GM08714 (cell line): ENCODE results near the gene PSTK.

Experiments
- H3K4me3 ChIP-seq: fragments of 200-500 bp; sonication (Bioruptor generic); 2 replicates; pipeline ENCODE4 v1.5.1; 2014; ENCODE audit warnings: mild to moderate bottlenecking, low read length, inconsistent platforms
- ZNF274 ChIP-seq: IDR thresholded peaks from 2 replicates; pipeline ENCODE4 v1.6.1; 2012; ENCODE audit warnings: mild to moderate bottlenecking, low read depth, low read length

The PSTK gene

DNA sequence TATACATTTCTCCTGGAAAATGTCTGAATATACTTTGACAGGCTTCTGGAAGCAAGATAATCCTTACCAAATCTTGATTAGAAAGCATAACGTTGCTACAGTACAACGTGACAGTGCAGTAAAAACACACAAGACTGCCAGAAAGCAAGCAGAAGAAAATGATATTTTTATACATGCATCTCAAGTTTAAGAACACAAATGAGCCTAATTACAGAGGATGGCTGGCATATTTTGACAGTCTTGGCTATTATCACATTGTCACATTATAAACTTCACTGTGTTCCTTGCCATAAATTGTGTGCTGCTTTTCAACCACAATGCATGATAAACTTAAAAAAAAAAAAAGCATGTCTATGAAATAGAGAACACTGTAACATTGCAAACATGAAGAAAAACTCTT lies 24.1 kb downstream of the PSTK start:
- TF ChIP-seq ZNF274 = no peak

DNA sequence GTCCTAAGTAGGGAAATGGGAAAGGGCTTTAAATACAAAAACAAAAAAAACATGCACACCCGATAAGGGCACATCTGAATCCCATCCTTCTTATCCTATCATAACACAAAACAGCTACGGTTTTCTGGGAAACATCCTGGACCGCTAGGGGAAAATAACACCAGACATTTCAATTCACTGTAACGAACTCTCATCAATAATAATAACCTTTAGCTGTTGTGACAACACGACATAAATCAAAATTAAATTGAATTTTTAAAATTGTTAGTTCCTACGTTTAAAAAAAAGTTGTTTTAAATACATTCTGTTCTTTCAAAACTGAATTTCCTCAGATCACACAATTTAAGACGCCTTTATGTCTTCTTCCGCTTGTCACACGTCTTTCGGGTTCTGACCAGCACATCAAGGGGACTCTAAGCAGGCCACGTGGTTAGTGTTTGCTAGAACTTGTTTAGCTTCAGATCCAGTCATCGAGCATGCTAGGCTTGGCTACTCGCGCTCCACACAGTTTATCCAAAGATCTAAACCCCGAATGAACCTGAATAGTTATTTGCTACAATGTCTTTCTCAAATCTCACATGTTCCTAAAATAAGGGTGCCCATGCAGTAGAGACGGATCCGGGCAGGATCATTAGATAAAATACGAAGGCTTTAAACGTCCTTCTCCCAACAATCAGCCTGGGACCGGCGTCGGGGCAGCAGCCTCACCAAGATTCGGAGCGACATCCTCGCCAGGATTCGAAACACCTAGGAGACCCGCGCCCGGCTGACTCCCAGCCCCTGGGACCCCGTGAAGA lies 27.6 kb downstream of the PSTK start:
- H3K4me3 ChIP-seq = peak overlapping the region; percentile 95
- no peak for TF ChIP-seq ZNF274

More for the DNA sequence above, 24.1 kb downstream of the PSTK start:
- no peak overlapping the region for H3K4me3 ChIP-seq

DNA sequence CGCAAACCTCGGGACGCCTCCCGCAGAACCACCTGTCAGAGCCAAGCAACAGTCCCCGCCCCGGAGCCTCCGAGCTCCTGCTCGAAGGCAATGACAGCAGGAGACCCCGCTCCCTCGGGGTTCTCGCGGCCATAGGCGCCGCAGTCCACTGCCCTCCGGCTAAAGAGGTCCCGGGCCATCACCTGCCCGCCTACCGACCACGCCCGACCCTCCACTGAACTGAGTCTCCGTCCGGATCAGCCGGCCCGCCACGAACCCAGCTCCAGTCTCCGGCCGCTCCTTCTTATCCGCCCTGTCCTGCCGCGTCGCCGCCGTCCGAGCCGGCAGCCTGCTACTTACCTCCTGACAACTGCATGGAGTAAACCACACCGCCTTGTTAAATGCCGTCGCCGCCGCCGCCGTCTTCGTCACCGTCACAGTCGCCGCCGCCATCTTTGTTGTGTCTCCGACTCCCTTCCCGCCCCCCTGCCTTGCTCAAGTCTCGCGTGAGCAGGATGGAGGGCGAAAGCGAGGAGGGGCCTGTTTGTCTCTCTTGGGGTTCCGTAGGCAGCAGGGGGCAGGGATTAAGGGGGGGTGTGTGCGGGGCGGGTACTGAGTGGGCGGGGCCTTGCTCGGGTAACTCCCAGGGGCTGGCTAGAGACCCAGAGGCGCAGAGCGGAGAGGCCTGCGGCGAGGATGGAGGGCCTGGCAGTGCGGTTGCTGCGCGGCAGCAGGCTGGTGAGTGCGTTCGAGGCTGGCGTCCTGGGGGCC lies 28.3 kb downstream of the PSTK start, which contains the start of the genes ACADSB and IKZF5:
Gene ACADSB (plus strand): TSS at position 652 of the 750 bp plus-strand sequence. CDS start 24 bp downstream, at position 676.
Gene IKZF5 (minus strand): TSS at position 441 of the 750 bp plus-strand sequence. CDS start 10,170 bp downstream, outside the sequence.
- no peak for TF ChIP-seq ZNF274
- peak within 1 kb of the TSS; percentile 95 for H3K4me3 ChIP-seq

DNA sequence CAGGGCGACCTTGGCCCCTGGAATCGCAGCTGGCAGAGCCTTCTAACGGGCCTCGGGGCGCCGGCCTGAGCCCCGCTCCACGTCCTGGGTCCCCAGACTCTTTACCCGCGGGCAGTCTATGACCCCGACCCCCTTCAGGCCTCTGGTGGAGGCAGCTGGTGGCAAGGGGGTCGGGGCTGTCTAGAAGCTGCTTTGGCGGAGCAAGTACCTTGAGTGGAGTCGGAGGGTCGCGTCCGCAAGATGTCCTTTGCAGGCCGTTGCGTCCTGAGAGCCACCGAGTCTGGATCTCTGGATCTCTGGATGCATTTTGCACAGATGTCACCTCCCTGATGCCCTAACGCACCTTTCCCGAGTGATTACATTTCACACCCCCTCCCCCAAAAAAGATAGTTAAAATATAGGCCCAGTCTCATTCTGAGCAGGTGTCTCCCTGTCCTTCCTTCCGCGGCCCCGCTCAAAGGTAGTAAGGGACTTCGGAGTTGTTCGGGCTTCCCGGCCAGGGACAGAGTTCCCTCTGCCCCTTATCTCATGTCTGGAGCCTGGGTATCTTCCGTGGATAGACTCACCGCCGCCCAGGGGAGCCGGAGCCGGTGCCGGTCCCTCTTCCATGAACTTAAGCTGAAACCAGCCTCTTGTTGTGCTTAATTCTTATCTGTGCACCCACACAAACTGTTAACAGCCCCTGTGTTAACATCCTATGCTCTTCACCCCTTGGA lies 29.1 kb downstream of the PSTK start:
- H3K4me3 ChIP-seq = peak overlapping the region; percentile 85
- TF ChIP-seq ZNF274 = no peak

DNA sequence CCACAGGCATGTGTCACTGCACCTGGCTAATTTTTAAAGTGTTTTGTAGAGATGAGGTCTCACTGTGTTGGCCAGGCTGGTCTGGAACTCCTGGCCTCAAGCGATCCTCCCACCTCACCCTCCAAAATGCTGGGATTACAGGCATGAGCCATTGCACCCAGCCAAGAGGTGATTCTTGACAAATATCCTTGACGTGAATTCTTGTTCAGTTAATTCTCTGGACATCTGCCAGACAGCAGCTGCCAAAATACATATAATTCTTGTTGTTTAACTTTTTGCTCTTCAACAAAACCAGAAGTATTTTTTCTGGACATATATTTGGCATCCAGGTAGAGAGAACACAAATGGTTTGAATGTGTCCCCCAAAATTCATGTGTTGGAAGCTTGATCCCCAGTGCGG lies 31.8 kb downstream of the PSTK start:
- H3K4me3 ChIP-seq = no peak overlapping the region
- no peak for TF ChIP-seq ZNF274

DNA sequence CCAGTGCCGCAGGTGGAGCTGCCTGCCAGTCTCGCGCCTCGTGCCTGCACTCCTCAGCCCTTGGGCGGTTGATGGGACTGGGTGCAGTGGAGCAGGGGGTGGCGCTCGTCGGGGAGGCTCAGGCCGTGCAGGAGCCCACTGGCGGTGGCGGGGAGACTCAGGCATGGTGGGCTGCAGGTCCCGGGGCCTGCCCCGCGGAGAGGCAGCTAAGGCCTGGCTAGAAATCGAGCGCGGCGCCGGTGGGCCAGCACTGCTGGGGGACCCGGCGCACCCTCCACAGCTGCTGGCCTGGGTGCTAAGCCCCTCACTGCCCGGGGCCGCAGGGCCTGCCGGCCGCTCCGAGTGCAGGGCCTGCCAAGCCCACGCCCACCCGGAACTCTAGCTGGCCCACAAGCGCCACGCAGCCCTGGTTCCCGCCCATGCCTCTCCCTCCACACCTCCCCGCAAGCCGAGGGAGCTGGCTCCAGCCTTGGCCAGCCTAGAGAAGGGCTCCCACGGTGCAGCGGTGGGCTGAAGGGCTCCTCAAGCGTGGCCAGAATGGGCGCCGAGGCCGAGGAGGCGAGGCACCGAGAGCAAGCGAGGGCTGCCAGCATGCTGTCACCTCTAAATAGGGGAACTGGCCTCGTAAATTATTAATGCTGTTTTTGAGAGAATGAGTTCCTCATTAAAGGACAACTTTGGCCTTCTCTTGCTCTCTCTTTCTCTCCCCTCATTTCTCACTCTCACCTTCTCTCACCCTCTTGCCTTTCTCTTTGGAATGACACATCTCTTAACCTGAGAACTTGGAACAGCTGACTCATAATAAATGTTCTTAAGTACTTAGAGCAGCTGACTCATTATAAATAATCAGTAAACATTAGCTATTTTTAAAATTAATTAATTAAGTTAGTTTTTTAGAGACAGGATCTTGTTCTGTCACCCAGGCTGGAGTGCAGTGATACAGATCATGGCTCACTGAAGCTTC lies 33.5 kb downstream of the PSTK start:
- TF ChIP-seq ZNF274 = no peak
- H3K4me3 ChIP-seq = no peak overlapping the region

DNA sequence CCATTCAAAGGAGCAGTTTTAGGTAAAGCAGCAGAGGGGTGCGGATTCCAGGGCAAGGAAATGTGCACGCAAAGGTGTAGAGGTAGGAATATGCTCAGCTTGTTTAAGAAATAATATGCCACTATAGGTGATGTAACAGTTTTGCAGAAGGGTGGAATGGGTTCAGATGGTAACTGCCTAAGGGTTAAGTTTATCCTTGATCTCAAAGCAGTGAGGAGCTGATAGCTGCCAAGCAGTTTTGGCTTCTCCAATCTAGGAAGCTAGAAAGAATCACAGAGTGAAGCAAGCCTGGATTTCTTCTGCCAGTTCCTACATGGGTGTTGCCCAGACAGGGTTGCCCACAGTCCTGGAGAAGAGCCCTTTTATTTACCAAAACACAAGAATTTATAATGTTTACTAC lies 34.6 kb downstream of the PSTK start:
- no peak overlapping the region for H3K4me3 ChIP-seq
- no peak for TF ChIP-seq ZNF274

DNA sequence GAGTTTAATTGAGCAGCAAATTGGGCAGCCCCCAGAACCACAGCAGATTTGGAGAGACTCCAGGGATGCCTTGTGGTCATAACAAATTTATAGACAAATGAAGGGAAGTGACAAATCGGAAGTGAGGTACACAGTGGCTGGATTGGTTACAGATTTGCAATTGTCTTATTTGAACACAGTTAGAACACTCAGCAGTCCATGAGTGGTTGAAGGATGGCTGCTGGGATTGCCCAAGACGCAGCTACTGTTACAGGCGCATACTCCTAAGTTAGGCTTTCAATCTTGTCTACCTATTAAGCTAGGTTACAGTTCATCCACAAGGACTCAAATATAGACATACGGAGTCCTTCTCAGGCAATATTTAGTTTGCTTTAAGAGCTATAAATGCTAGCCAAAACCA lies 36.0 kb downstream of the PSTK start:
- no peak for TF ChIP-seq ZNF274
- no peak overlapping the region for H3K4me3 ChIP-seq

DNA sequence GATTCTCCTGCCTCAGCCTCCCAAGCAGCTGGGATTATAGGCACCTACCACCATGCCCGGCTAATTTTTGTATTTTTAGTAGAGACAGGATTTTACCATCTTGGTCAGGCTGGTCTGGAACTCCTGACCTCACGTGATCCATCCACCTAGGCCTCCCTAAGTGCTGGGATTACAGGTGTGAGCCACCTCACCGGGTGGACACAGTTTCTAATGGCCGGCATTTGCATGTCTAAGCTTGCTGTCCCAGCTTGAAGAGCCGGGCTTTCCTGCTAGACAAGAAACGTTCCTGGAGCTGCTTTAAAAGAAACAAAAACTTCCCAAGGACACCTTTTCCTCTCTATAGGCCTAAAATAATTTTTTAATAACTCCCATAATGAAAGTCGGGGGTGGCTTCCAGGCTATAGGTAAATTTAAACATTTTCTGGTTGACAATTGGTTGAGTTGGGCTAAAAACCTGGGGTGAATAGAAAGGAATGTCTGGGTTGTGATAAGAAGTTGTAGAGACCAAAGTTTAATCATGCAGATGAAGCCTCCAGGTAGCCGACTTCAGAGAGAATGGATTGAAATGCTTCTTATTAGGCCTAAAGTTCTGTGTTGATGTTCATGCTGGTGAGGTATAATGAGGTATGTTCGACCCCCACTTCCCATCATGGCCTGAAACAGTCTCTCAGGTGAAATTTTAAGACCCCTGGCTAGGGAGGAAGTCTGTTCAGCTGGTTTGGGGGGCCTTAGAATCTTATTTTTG lies 37.4 kb downstream of the PSTK start:
- no peak overlapping the region for H3K4me3 ChIP-seq
- no peak for TF ChIP-seq ZNF274

DNA sequence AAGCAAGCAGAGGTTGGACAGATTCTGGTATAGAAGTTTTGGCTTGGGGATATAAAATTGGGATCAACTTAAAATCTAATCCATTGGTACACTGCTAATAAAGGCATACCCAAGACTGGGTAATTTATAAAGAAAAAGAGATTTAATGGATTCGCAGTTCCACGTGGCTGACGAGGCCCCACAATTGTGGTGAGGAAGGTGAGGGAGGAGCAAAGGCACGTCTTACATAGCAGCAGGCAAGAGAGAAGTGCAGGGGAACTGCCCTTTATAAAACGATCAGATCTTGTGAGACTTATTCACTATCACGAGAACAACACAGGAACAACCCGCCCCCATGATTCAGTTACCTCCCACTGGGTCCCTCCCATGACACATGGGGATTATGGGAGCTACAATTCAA lies 38.3 kb downstream of the PSTK start:
- H3K4me3 ChIP-seq = no peak overlapping the region
- no peak for TF ChIP-seq ZNF274

DNA sequence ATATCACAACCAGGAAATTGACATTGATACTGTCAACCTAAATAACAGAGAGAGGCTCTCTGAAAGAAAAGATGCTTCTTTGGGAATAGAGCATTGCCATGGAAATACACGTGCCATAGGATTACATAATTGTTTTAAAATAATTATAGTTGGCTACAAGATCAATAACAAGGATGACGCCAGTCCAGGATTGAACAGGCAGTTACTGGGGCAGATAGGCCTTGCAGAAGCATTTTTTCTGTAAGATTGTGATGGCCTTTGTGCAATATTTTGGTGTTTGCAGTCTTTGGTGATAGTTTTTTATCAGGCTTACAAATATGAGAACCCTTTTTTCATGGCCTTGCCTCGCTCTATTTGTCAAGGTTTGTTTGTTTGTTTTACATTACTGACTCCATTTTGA lies 39.1 kb downstream of the PSTK start:
- no peak for TF ChIP-seq ZNF274
- no peak overlapping the region for H3K4me3 ChIP-seq

DNA sequence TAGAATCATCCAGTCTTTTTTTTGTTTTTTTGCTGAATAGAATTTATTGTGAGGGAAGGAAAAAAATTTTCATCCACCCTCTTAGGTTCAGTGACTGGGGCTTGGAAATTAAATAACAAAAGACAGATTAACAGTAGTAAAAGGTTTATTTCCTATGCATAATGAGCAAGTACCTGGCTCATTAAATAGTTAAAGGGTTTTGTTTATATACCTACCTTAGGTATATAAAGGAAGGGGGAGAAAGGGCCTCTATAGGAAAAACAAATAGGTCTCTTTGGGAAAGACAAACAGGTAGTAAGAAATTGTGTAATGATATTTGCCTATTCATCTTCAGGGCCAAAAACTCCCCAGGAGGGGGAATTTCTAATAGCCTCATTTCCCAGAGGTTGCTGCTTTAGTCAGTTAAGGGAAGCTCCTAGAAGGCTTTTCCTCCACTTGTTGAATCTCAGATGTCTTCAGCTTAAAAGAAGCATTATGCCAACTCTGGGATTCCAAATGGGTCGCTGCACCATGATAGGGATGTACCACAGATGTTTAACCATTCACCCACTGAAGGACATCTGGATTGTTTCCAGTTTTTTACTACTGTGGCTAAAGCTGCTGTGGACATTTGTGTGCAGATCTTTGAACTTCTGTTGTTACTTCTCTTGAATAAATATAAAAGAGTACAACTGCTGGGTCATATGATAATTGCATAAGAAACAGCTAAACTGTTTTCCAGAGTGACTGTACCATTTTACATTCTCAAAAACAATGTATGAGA lies 39.9 kb downstream of the PSTK start:
- no peak for TF ChIP-seq ZNF274
- no peak overlapping the region for H3K4me3 ChIP-seq

DNA sequence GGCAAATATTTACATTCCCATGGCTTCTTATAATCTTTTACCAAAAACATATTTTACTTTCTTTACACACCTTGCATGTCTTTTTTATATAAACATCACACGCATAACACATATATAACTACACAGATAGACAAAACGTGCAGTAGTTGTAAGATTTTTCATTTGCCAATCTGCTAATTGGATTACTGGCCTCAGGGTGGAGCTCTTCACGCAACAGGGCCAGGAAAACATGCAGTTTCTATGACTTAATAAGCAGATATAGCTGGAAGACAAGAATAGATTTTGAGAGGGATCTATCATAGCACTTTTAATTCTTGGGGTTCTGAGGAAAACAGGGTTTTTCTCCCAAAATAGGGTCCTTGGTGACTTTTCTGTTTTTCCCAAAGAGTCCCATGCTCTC lies 41.3 kb downstream of the PSTK start:
- H3K4me3 ChIP-seq = no peak overlapping the region
- no peak for TF ChIP-seq ZNF274
